NCI-H748 (cell line): ENCODE data around the gene KCNG3.
A peak's percentile ranks its signal among the peaks of the same experiment; 100 is the strongest.

Experiments
- DNase-seq: peaks from one replicate; lab custom pipeline; 2025; ENCODE audit not compliant: unreplicated experiment; lab: John Stamatoyannopoulos, UW

KCNG3 gene

GRCh38 chr2:42486145-42486906, 7.5 kb downstream of the KCNG3 start:
- DNase-seq, result no peak

- no peak for DNase-seq
These were observed 13.4 kb downstream of the KCNG3 start for GRCh38 chr2:42480402-42480801.

- DNase-seq, result peak; percentile 90
These were observed 18.9 kb downstream of the KCNG3 start for GRCh38 chr2:42474765-42475454.

- DNase-seq, result no peak
These were observed 23.1 kb downstream of the KCNG3 start for GRCh38 chr2:42470706-42471105.

- no peak for DNase-seq
These were observed 29.2 kb downstream of the KCNG3 start for GRCh38 chr2:42464631-42465030.

GRCh38 chr2:42463570-42463969, 30.2 kb downstream of the KCNG3 start:
- DNase-seq, result no peak

GRCh38 chr2:42459296-42459695, 34.5 kb downstream of the KCNG3 start:
- DNase-seq, result no peak

- DNase-seq, result no peak
These were observed 35.4 kb downstream of the KCNG3 start for GRCh38 chr2:42458396-42458795.

GRCh38 chr2:42457011-42457410, 36.8 kb downstream of the KCNG3 start:
- DNase-seq, result no peak

- DNase-seq, result no peak
These were observed 37.5 kb downstream of the KCNG3 start for GRCh38 chr2:42456126-42456839.

GRCh38 chr2:42452545-42452944, 41.2 kb downstream of the KCNG3 start:
- no peak for DNase-seq

- no peak for DNase-seq
These were observed 43.6 kb downstream of the KCNG3 start for GRCh38 chr2:42450136-42450535.

GRCh38 chr2:42449163-42450087, 44.4 kb downstream of the KCNG3 start:
- no peak for DNase-seq

GRCh38 chr2:42448163-42448562, 45.6 kb downstream of the KCNG3 start:
- no peak for DNase-seq

- DNase-seq, result no peak
These were observed 47.1 kb downstream of the KCNG3 start for GRCh38 chr2:42446503-42447271.

GRCh38 chr2:42443718-42444399, 49.9 kb downstream of the KCNG3 start:
- no peak for DNase-seq

- DNase-seq, result no peak
These were observed 51.0 kb downstream of the KCNG3 start for GRCh38 chr2:42442774-42443173.

GRCh38 chr2:42438685-42439084, 55.1 kb downstream of the KCNG3 start:
- DNase-seq, result no peak

- no peak for DNase-seq
These were observed 57.4 kb downstream of the KCNG3 start for GRCh38 chr2:42436370-42436769.

- no peak for DNase-seq
These were observed 58.2 kb downstream of the KCNG3 start for GRCh38 chr2:42435628-42436027.
